ENCODE data around the gene SLC35E3. TPM values are rescaled to one million over a fixed set of nuclear protein-coding genes. Genes with fewer than 3 reads are reported as not detected.
A peak's percentile ranks its signal among the peaks of the same experiment; 100 is the strongest.

SLC35E3 gene
- total and polyA plus RNA-seq, 8 donors = 6.3 to 21.5 (median 18.1) TPM

- Histone ChIP-seq H3K27me3 (no peaks in the 10 kb centered on the region), H3K36me3 (no peaks in the 10 kb centered on the region), H3K27ac (no peak overlapping the region), H3K9me3 (no peaks in the 10 kb centered on the region), H3K4me3 (no peak overlapping the region), H3K4me1 (peaks cover 0 to 6% of the 10 kb centered on the region in 2 donors)
- intact Hi-C loops (cut with DNase I) = no loop called here
- TF ChIP-seq CTCF (IDR thresholded peaks at IDR 0.05) = no peak
- DNase-seq (no peak), ATAC-seq (no peak)
Measured at GRCh38 chr12:68773582-68773981, 27.6 kb downstream of the SLC35E3 start.

- ATAC-seq (no peak), DNase-seq (no peak)
- H3K27me3 ChIP-seq = no peaks in the 10 kb centered on the region
- no peak overlapping the region for H3K27ac ChIP-seq
- H3K36me3 ChIP-seq = no peaks in the 10 kb centered on the region
- peaks cover 0 to 6% of the 10 kb centered on the region in 2 donors for H3K4me1 ChIP-seq
- intact Hi-C loops (cut with DNase I) = no loop called here
- no peak overlapping the region for H3K4me3 ChIP-seq
- H3K9me3 ChIP-seq = no peaks in the 10 kb centered on the region
- no peak for TF ChIP-seq CTCF (IDR thresholded peaks at IDR 0.05)
Measured at GRCh38 chr12:68775121-68775630, 29.2 kb downstream of the SLC35E3 start.

- H3K9me3 ChIP-seq = no peaks in the 10 kb centered on the region
- H3K36me3 ChIP-seq = no peaks in the 10 kb centered on the region
- H3K4me1 ChIP-seq = peaks cover 0 to 6% of the 10 kb centered on the region in 2 donors
- H3K4me3 ChIP-seq = no peak overlapping the region
- intact Hi-C loops (cut with DNase I) = no loop called here
- H3K27ac ChIP-seq = no peak overlapping the region
- no peak for DNase-seq
- no peak for TF ChIP-seq CTCF (IDR thresholded peaks at IDR 0.05)
- ATAC-seq = no peak
- H3K27me3 ChIP-seq = no peaks in the 10 kb centered on the region
Measured at GRCh38 chr12:68776976-68777610, 31.1 kb downstream of the SLC35E3 start.

GRCh38 chr12:68779280-68779679, 33.3 kb downstream of the SLC35E3 start:
- no peak overlapping the region for H3K4me3 ChIP-seq
- no peak for DNase-seq
- H3K9me3 ChIP-seq = no peaks in the 10 kb centered on the region
- H3K27me3 ChIP-seq = no peaks in the 10 kb centered on the region
- no peak overlapping the region for H3K27ac ChIP-seq
- ATAC-seq = no peak
- no peaks in the 10 kb centered on the region for H3K36me3 ChIP-seq
- no peak for TF ChIP-seq CTCF (IDR thresholded peaks at IDR 0.05)
- intact Hi-C loops (cut with DNase I) = no loop called here
- H3K4me1 ChIP-seq = peaks cover 0 to 10% of the 10 kb centered on the region in 2 donors

GRCh38 chr12:68780731-68781130, 34.8 kb downstream of the SLC35E3 start:
- H3K9me3 ChIP-seq = no peaks in the 10 kb centered on the region
- no peak overlapping the region for H3K4me3 ChIP-seq
- H3K36me3 ChIP-seq = no peaks in the 10 kb centered on the region
- no peak for TF ChIP-seq CTCF (IDR thresholded peaks at IDR 0.05)
- DNase-seq = peak in 1 of 4 donors; percentile 16
- peaks cover 0 to 25% of the 10 kb centered on the region in 2 donors for H3K4me1 ChIP-seq
- H3K27ac ChIP-seq = no peak overlapping the region
- no peaks in the 10 kb centered on the region for H3K27me3 ChIP-seq
- ATAC-seq = peak; percentile 42
- intact Hi-C loops (cut with DNase I) = no loop called here

All from left lung (tissue), 10 donors.